GM11168 (cell line): ENCODE measurements around the gene SV2B.

Experiments
- in situ Hi-C: fragments of 300-500 bp; cut with MboI; formaldehyde crosslinking; loops from one replicate; pipeline ENCODE4 v1.12.0; 2022; ENCODE audit warnings: low sequenced_read_pairs; ENCODE audit not compliant: unreplicated experiment

The SV2B gene

GRCh38 chr15:91294795-91295194 lies 194.7 kb downstream of the SV2B start:
- in situ Hi-C loops: loop anchor here (5.0 kb wide), 1 partner anchor 788 kb away; no protein-coding TSS in a partner anchor

- in situ Hi-C loops: loop anchor here (5.0 kb wide), 1 partner anchor 784 kb away; no protein-coding TSS in a partner anchor
Measured at GRCh38 chr15:91298101-91298500, 198.0 kb downstream of the SV2B start.

GRCh38 chr15:91302588-91303439 lies 202.8 kb downstream of the SV2B start:
- in situ Hi-C loops: no loop called here

- in situ Hi-C loops: no loop called here
Measured at GRCh38 chr15:91304210-91304609, 204.2 kb downstream of the SV2B start.

- in situ Hi-C loops: no loop called here
Measured at GRCh38 chr15:91304786-91305185, 204.7 kb downstream of the SV2B start.

GRCh38 chr15:91306144-91306543 lies 206.1 kb downstream of the SV2B start:
- in situ Hi-C loops: no loop called here

- in situ Hi-C loops: no loop called here
Measured at GRCh38 chr15:91307601-91308000, 207.5 kb downstream of the SV2B start.

GRCh38 chr15:91308199-91308598 lies 208.1 kb downstream of the SV2B start:
- in situ Hi-C loops: no loop called here

- in situ Hi-C loops: no loop called here
Measured at GRCh38 chr15:91308855-91309254, 208.8 kb downstream of the SV2B start.

- in situ Hi-C loops: no loop called here
Measured at GRCh38 chr15:91311986-91312385, 211.9 kb downstream of the SV2B start.

GRCh38 chr15:91316126-91316525 lies 216.1 kb downstream of the SV2B start:
- in situ Hi-C loops: no loop called here

GRCh38 chr15:91318516-91318915 lies 218.5 kb downstream of the SV2B start:
- in situ Hi-C loops: no loop called here

GRCh38 chr15:91318931-91319330 lies 218.9 kb downstream of the SV2B start:
- in situ Hi-C loops: no loop called here

GRCh38 chr15:91319371-91320059 lies 219.5 kb downstream of the SV2B start:
- in situ Hi-C loops: no loop called here

- in situ Hi-C loops: no loop called here
Measured at GRCh38 chr15:91320101-91320500, 220.0 kb downstream of the SV2B start.

GRCh38 chr15:91329914-91330313 lies 229.9 kb downstream of the SV2B start:
- in situ Hi-C loops: no loop called here

GRCh38 chr15:91331581-91331980 lies 231.5 kb downstream of the SV2B start:
- in situ Hi-C loops: no loop called here

- in situ Hi-C loops: no loop called here
Measured at GRCh38 chr15:91335702-91336101, 235.6 kb downstream of the SV2B start.

GRCh38 chr15:91336687-91337086 lies 236.6 kb downstream of the SV2B start:
- in situ Hi-C loops: no loop called here

- in situ Hi-C loops: no loop called here
Measured at GRCh38 chr15:91338766-91339165, 238.7 kb downstream of the SV2B start.

GRCh38 chr15:91342097-91342496 lies 242.0 kb downstream of the SV2B start:
- in situ Hi-C loops: no loop called here
